ENCODE data around the gene ANKRD28. TPM values are rescaled to one million over a fixed set of nuclear protein-coding genes. Genes with fewer than 3 reads are reported as not detected.

ANKRD28 gene
- total RNA-seq, 1 donor from 2014 or later, result 104 TPM

DNA sequence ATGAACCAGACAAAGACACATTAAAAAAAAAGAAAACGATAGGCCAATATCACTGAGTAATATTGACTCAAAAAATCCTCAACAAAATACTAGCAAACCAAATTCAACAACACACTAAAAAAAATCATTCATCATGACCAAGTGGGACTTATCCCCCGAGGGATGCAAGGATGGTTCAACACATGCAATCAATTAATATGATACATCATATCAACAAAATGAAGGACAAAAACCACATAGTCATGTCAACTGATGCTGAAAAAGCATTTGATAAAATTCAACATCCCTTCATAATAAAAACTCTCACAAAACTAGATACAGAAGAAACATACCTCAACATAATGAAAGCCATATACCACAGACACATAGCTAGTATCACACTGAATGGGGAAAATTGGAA is 41.8 kb upstream of the ANKRD28 start:
- Mint-ChIP-seq H3K9me3 (ENCODE audit: low read depth) (peaks cover 20% of the 10 kb centered on the region), H3K4me3 (ENCODE audit: unreplicated experiment) (no peak overlapping the region), H3K27me3 (ENCODE audit: low read depth) (no peaks in the 10 kb centered on the region), H3K36me3 (ENCODE audit: low read depth) (peaks cover 4% of the 10 kb centered on the region), H3K4me1 (ENCODE audit: low read depth) (no peaks in the 10 kb centered on the region), H3K27ac (ENCODE audit: unreplicated experiment) (no peak overlapping the region)
- TF ChIP-seq, protein P1, sequence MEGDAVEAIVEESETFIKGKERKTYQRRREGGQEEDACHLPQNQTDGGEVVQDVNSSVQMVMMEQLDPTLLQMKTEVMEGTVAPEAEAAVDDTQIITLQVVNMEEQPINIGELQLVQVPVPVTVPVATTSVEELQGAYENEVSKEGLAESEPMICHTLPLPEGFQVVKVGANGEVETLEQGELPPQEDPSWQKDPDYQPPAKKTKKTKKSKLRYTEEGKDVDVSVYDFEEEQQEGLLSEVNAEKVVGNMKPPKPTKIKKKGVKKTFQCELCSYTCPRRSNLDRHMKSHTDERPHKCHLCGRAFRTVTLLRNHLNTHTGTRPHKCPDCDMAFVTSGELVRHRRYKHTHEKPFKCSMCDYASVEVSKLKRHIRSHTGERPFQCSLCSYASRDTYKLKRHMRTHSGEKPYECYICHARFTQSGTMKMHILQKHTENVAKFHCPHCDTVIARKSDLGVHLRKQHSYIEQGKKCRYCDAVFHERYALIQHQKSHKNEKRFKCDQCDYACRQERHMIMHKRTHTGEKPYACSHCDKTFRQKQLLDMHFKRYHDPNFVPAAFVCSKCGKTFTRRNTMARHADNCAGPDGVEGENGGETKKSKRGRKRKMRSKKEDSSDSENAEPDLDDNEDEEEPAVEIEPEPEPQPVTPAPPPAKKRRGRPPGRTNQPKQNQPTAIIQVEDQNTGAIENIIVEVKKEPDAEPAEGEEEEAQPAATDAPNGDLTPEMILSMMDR (IDR thresholded peaks at IDR 0.05), result no peak
- DNase-seq (ENCODE audit: low spot score), result no peak

DNA sequence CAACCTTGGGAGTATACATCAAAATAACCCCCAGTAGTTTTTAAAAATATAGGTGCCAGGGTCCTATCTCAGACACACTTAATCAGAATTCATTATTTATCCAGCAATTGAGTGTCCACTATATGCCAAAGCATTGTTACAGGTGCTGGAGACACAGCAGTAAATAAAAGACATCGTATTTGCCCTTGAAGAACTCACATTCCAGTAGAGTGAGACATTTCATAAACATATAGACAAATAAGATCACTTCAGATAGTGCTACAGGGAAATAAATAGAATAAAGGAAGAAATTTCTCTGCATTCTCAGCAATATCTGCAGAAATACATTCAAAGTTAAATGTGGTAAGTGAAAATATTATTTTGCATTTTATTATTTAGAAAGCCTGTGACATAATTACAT is 34.1 kb upstream of the ANKRD28 start:
- no peak for DNase-seq (ENCODE audit: low spot score)
- Mint-ChIP-seq H3K27me3 (ENCODE audit: low read depth) (no peaks in the 10 kb centered on the region), H3K9me3 (ENCODE audit: low read depth) (no peaks in the 10 kb centered on the region), H3K4me1 (ENCODE audit: low read depth) (peaks cover 5% of the 10 kb centered on the region), H3K36me3 (ENCODE audit: low read depth) (no peaks in the 10 kb centered on the region), H3K27ac (ENCODE audit: unreplicated experiment) (no peak overlapping the region), H3K4me3 (ENCODE audit: unreplicated experiment) (no peak overlapping the region)
- TF ChIP-seq, protein P1 (IDR thresholded peaks at IDR 0.05), result no peak

DNA sequence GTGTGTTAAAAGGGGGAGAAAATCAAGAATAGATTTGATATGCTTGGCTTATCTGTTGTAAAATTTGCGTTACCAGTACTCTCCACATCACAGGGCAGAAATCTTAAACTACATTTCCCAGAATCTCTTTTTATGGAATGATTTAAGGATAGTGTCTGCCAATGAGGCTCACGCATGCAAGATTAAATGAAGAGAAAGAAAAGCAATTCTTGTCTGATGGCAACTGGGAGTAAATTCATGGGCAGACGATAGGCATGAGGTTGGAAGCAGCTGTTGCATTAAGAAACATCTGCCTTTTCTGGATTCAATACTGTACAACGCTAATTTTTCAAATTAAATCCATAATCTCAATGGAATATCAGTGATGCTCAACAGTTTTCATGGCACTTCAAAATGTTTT is 27.2 kb upstream of the ANKRD28 start:
- Mint-ChIP-seq H3K27me3 (ENCODE audit: low read depth) (no peaks in the 10 kb centered on the region), H3K36me3 (ENCODE audit: low read depth) (no peaks in the 10 kb centered on the region), H3K27ac (ENCODE audit: unreplicated experiment) (no peak overlapping the region), H3K4me3 (ENCODE audit: unreplicated experiment) (no peak overlapping the region), H3K4me1 (ENCODE audit: low read depth) (peaks cover 15% of the 10 kb centered on the region), H3K9me3 (ENCODE audit: low read depth) (no peaks in the 10 kb centered on the region)
- TF ChIP-seq, protein P1 (IDR thresholded peaks at IDR 0.05), result no peak
- no peak for DNase-seq (ENCODE audit: low spot score)

DNA sequence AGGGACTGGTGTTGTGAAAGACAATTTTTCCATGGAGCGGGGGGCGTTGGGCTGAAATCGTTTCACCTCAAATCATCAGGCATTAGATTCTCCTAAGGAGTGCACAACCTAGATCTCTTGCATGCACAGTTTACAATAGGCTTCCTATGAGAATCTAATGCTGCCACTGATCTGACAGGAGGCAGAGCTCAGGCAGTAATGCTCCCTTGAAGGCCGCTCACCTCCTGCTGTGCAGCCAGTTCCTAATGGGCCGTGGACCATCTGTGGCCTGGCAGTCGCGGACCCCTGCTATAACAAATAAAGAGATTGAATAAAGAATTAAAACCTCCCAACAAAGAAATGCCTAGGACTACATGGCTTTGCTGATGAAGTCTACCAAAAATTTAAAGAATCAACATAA is 25.3 kb upstream of the ANKRD28 start:
- Mint-ChIP-seq H3K9me3 (ENCODE audit: low read depth) (no peaks in the 10 kb centered on the region), H3K27me3 (ENCODE audit: low read depth) (no peaks in the 10 kb centered on the region), H3K27ac (ENCODE audit: unreplicated experiment) (no peak overlapping the region), H3K4me1 (ENCODE audit: low read depth) (peaks cover 15% of the 10 kb centered on the region), H3K4me3 (ENCODE audit: unreplicated experiment) (no peak overlapping the region), H3K36me3 (ENCODE audit: low read depth) (no peaks in the 10 kb centered on the region)
- TF ChIP-seq, protein P1 (IDR thresholded peaks at IDR 0.05), result no peak
- no peak for DNase-seq (ENCODE audit: low spot score)

DNA sequence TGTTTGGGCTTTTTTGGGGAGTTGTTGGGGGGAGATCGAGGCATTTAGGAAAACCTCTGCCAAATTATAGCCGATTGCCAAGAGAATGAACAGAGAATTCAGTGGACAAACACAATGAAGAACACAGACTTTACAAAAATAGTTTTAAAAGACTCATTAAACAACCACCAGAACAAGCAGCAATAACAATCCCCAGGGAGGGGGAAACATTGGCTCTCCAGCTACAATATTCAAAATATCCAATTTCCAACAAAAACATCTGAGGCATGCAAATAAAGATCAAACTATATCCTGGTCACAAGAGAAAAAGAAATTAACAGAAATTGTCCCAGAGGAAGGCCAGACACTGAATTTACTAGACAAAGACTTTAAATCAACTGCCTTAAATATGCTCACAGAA is 24.5 kb upstream of the ANKRD28 start:
- no peaks in the 10 kb centered on the region for H3K36me3 Mint-ChIP-seq (ENCODE audit: low read depth)
- DNase-seq (ENCODE audit: low spot score), result no peak
- peaks cover 15% of the 10 kb centered on the region for H3K4me1 Mint-ChIP-seq (ENCODE audit: low read depth)
- no peak overlapping the region for H3K4me3 Mint-ChIP-seq (ENCODE audit: unreplicated experiment)
- no peaks in the 10 kb centered on the region for H3K9me3 Mint-ChIP-seq (ENCODE audit: low read depth)
- H3K27me3 Mint-ChIP-seq (ENCODE audit: low read depth), result no peaks in the 10 kb centered on the region
- TF ChIP-seq, protein P1 (IDR thresholded peaks at IDR 0.05), result no peak
- H3K27ac Mint-ChIP-seq (ENCODE audit: unreplicated experiment), result no peak overlapping the region
